Liver (tissue), 3 donors: ENCODE data around the gene PSMB3.

Experiments used
- GABPA ChIP-seq, 2 donors: IDR thresholded peaks in 1 of 2; conservative IDR thresholded peaks in 1 of 2; 2 replicates each; pipeline ENCODE4 v1.6.1; 2016; ENCODE audit warnings: antibody characterized with exemption in 2 of 2, mild to moderate bottlenecking in 1 of 2, moderate library complexity in 1 of 2
- HNF4A ChIP-seq, 2 donors: conservative IDR thresholded peaks; 2 replicates each; pipeline ENCODE4 v1.6.1; 2016; ENCODE audit warnings: antibody characterized with exemption in 2 of 2, mild to moderate bottlenecking in 2 of 2
- HNF4G ChIP-seq: IDR thresholded peaks from 2 replicates; pipeline ENCODE4 v1.6.1; 2016; ENCODE audit warnings: antibody characterized with exemption
- RXRA ChIP-seq, 2 donors: IDR thresholded peaks; 2 replicates each; pipeline ENCODE4 v1.6.1; 2017 to 2018; ENCODE audit warnings: antibody characterized with exemption in 2 of 2, mild to moderate bottlenecking in 1 of 2
- TAF1 ChIP-seq: conservative IDR thresholded peaks from 2 replicates; pipeline ENCODE4 v1.6.1; 2016; ENCODE audit warnings: antibody characterized with exemption, mild to moderate bottlenecking
- YY1 ChIP-seq: IDR thresholded peaks from 2 replicates; pipeline ENCODE4 v1.6.1; 2016; ENCODE audit warnings: antibody characterized with exemption, mild to moderate bottlenecking
- ZBTB33 ChIP-seq: IDR thresholded peaks from 2 replicates; pipeline ENCODE4 v1.6.1; 2016; ENCODE audit warnings: antibody characterized with exemption
- TF ChIP-seq, protein P1 (sequence below): fragments of 150-350 bp; IDR thresholded peaks from 2 replicates; pipeline ENCODE4 v1.5.1; 2017; ENCODE audit warnings: improper control_type of control experiment, low read depth, low read length; ENCODE audit not compliant: missing input control
- TF ChIP-seq, protein P2 (sequence below): IDR thresholded peaks from 2 replicates; pipeline ENCODE4 v1.6.1; 2016; ENCODE audit warnings: antibody characterized with exemption
- donor health status: healthy.
- donor health status: healthy.

- TF ChIP-seq, protein P1, sequence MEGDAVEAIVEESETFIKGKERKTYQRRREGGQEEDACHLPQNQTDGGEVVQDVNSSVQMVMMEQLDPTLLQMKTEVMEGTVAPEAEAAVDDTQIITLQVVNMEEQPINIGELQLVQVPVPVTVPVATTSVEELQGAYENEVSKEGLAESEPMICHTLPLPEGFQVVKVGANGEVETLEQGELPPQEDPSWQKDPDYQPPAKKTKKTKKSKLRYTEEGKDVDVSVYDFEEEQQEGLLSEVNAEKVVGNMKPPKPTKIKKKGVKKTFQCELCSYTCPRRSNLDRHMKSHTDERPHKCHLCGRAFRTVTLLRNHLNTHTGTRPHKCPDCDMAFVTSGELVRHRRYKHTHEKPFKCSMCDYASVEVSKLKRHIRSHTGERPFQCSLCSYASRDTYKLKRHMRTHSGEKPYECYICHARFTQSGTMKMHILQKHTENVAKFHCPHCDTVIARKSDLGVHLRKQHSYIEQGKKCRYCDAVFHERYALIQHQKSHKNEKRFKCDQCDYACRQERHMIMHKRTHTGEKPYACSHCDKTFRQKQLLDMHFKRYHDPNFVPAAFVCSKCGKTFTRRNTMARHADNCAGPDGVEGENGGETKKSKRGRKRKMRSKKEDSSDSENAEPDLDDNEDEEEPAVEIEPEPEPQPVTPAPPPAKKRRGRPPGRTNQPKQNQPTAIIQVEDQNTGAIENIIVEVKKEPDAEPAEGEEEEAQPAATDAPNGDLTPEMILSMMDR = no peak
- TF ChIP-seq, protein P2, sequence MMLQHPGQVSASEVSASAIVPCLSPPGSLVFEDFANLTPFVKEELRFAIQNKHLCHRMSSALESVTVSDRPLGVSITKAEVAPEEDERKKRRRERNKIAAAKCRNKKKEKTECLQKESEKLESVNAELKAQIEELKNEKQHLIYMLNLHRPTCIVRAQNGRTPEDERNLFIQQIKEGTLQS = no peak
- TF ChIP-seq HNF4G (peak; percentile 36), TAF1 (no peak), YY1 (peak; percentile 45), ZBTB33 (peak; percentile 97), HNF4A (conservative IDR thresholded peaks at IDR 0.05) (peak; percentile 71 to 87), GABPA (IDR thresholded peaks at IDR 0.05 in 1 of 2, conservative IDR thresholded peaks at IDR 0.05 in 1 of 2) (peak; percentile 62 to 95), RXRA (IDR thresholded peaks at IDR 0.05) (peak; percentile 43 to 53)
Measured at GRCh38 chr17:38752308-38753070, at the start of gene PSMB3.
